SK-N-MC (cell line): ENCODE measurements around the gene PTPN14.

Source experiments
- DNase-seq: peaks from one replicate; pipeline ENCODE4 v3.0.0-alpha.2; 2011; ENCODE audit warnings: low read depth, low spot score
- H3K27ac ChIP-seq: fragments of 200-600 bp; sonication (generic); 2 replicates; pipeline ENCODE4 v1.5.1; 2016; ENCODE audit warnings: mixed run types
- H3K36me3 ChIP-seq: fragments of 200-600 bp; sonication (generic); 2 replicates; pipeline ENCODE4 v1.6.1; 2017; ENCODE audit warnings: antibody characterized with exemption, low read length, mixed read lengths; ENCODE audit not compliant: insufficient read depth
- H3K4me3 ChIP-seq: fragments of 200-600 bp; sonication (generic); 2 replicates; pipeline ENCODE4 v1.5.1; 2016
- H3K9ac ChIP-seq: fragments of 200-600 bp; sonication (generic); 2 replicates; pipeline ENCODE4 v1.8.0; 2017; ENCODE audit warnings: mixed run types, mixed read lengths; ENCODE audit not compliant: insufficient read length
- H3K9me3 ChIP-seq: fragments of 200-600 bp; sonication (generic); 2 replicates; pipeline ENCODE4 v1.6.1; 2017; ENCODE audit warnings: low read depth, mild to moderate bottlenecking, antibody characterized with exemption, low read length, moderate library complexity, mixed read lengths
- EZH2 ChIP-seq: fragments of 200-600 bp; sonication (generic); IDR thresholded peaks from one replicate; pipeline ENCODE4 v1.6.1; 2017; ENCODE audit warnings: antibody characterized with exemption
- FOXP2 ChIP-seq: optimal IDR thresholded peaks from 2 replicates; pipeline ENCODE3; 2011; ENCODE audit warnings: mild to moderate bottlenecking, moderate library complexity; ENCODE audit not compliant: insufficient read depth; ENCODE audit errors: extremely low read length, control extremely low read depth
- POLR2AphosphoS5 ChIP-seq: IDR thresholded peaks from 2 replicates; pipeline ENCODE4 v1.6.1; 2012; ENCODE audit warnings: mild to moderate bottlenecking, low read depth, low read length, borderline replicate concordance

PTPN14 gene

GRCh38 chr1:214423045-214423444, 128.4 kb downstream of the PTPN14 start:
- H3K36me3 ChIP-seq, result no peaks in the 10 kb centered on the region
- DNase-seq, result no peak
- H3K27ac ChIP-seq, result no peak overlapping the region
- TF ChIP-seq FOXP2 (no peak), POLR2AphosphoS5 (no peak), EZH2 (no peak)
- no peak overlapping the region for H3K4me3 ChIP-seq
- no peaks in the 10 kb centered on the region for H3K9me3 ChIP-seq
- no peak overlapping the region for H3K9ac ChIP-seq

- no peak overlapping the region for H3K4me3 ChIP-seq
- H3K36me3 ChIP-seq, result no peaks in the 10 kb centered on the region
- no peak overlapping the region for H3K9ac ChIP-seq
- DNase-seq, result no peak
- H3K9me3 ChIP-seq, result no peaks in the 10 kb centered on the region
- TF ChIP-seq EZH2 (no peak), POLR2AphosphoS5 (no peak), FOXP2 (no peak)
- H3K27ac ChIP-seq, result no peak overlapping the region
Measured at GRCh38 chr1:214422137-214422671, 129.2 kb downstream of the PTPN14 start.

- no peak overlapping the region for H3K27ac ChIP-seq
- H3K36me3 ChIP-seq, result no peaks in the 10 kb centered on the region
- TF ChIP-seq EZH2 (no peak), POLR2AphosphoS5 (no peak), FOXP2 (no peak)
- H3K9me3 ChIP-seq, result no peaks in the 10 kb centered on the region
- H3K9ac ChIP-seq, result no peak overlapping the region
- H3K4me3 ChIP-seq, result no peak overlapping the region
- no peak for DNase-seq
Measured at GRCh38 chr1:214420833-214421232, 130.6 kb downstream of the PTPN14 start.

GRCh38 chr1:214420341-214420740, 131.1 kb downstream of the PTPN14 start:
- Histone ChIP-seq H3K36me3 (no peaks in the 10 kb centered on the region), H3K9me3 (no peaks in the 10 kb centered on the region), H3K27ac (no peak overlapping the region), H3K9ac (no peak overlapping the region), H3K4me3 (no peak overlapping the region)
- TF ChIP-seq FOXP2 (no peak), EZH2 (no peak), POLR2AphosphoS5 (no peak)
- no peak for DNase-seq

GRCh38 chr1:214419650-214420049, 131.8 kb downstream of the PTPN14 start:
- TF ChIP-seq FOXP2, result no peak
- no peak for TF ChIP-seq EZH2
- TF ChIP-seq POLR2AphosphoS5, result no peak
- no peak for DNase-seq
- Histone ChIP-seq H3K36me3 (no peaks in the 10 kb centered on the region), H3K9me3 (no peaks in the 10 kb centered on the region), H3K9ac (no peak overlapping the region), H3K4me3 (no peak overlapping the region), H3K27ac (no peak overlapping the region)

GRCh38 chr1:214418391-214418790, 133.0 kb downstream of the PTPN14 start:
- no peak for DNase-seq
- Histone ChIP-seq H3K27ac (no peak overlapping the region), H3K36me3 (no peaks in the 10 kb centered on the region), H3K4me3 (no peak overlapping the region), H3K9ac (no peak overlapping the region), H3K9me3 (no peaks in the 10 kb centered on the region)
- no peak for TF ChIP-seq FOXP2
- no peak for TF ChIP-seq EZH2
- no peak for TF ChIP-seq POLR2AphosphoS5

GRCh38 chr1:214417545-214418210, 133.7 kb downstream of the PTPN14 start:
- H3K36me3 ChIP-seq, result no peaks in the 10 kb centered on the region
- H3K27ac ChIP-seq, result no peak overlapping the region
- DNase-seq, result no peak
- no peak overlapping the region for H3K9ac ChIP-seq
- H3K4me3 ChIP-seq, result no peak overlapping the region
- TF ChIP-seq FOXP2, result no peak
- H3K9me3 ChIP-seq, result no peaks in the 10 kb centered on the region

- Histone ChIP-seq H3K9ac (no peak overlapping the region), H3K27ac (no peak overlapping the region), H3K9me3 (no peaks in the 10 kb centered on the region), H3K4me3 (0 out of 2 replicates have a peak overlapping the region, but pooled peaks have one; percentile 3), H3K36me3 (no peaks in the 10 kb centered on the region)
- DNase-seq, result no peak
- TF ChIP-seq EZH2 (no peak), FOXP2 (no peak), POLR2AphosphoS5 (no peak)
Measured at GRCh38 chr1:214416858-214417257, 134.5 kb downstream of the PTPN14 start.

- H3K9me3 ChIP-seq, result no peaks in the 10 kb centered on the region
- peaks cover 2% of the 10 kb centered on the region for H3K36me3 ChIP-seq
- H3K9ac ChIP-seq, result no peak overlapping the region
- 0 out of 2 replicates have a peak overlapping the region, but pooled peaks have one; percentile 3 for H3K4me3 ChIP-seq
- TF ChIP-seq POLR2AphosphoS5, result no peak
- no peak for TF ChIP-seq EZH2
- no peak for TF ChIP-seq FOXP2
- H3K27ac ChIP-seq, result no peak overlapping the region
- no peak for DNase-seq
Measured at GRCh38 chr1:214416417-214416816, 135.0 kb downstream of the PTPN14 start.
